ENCODE data around the gene SPACA6.

DNA sequence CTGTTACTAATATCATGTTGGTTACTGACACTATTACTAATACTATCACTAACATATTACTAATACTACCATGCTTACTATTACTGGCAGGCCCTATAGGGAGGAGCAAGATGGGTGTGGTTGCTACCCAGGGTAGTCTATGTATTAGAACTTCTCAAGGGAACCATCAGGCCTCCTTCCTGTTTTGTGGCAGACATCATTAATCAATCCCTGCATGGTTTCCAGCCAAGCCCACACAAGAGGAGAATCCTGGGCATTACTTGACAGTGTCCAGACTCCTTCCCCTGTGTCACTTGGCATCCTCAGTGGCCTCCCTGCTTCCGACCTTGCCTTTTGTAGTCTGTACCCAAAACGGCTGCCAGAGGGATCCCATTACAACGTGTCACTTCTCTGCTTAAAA is 21.7 kb downstream of the SPACA6 start:
- TF ChIP-seq EZH2phosphoT487 (IDR thresholded peaks at IDR 0.05; ENCODE audit: borderline replicate concordance), result no peak
- TF ChIP-seq, protein P1, sequence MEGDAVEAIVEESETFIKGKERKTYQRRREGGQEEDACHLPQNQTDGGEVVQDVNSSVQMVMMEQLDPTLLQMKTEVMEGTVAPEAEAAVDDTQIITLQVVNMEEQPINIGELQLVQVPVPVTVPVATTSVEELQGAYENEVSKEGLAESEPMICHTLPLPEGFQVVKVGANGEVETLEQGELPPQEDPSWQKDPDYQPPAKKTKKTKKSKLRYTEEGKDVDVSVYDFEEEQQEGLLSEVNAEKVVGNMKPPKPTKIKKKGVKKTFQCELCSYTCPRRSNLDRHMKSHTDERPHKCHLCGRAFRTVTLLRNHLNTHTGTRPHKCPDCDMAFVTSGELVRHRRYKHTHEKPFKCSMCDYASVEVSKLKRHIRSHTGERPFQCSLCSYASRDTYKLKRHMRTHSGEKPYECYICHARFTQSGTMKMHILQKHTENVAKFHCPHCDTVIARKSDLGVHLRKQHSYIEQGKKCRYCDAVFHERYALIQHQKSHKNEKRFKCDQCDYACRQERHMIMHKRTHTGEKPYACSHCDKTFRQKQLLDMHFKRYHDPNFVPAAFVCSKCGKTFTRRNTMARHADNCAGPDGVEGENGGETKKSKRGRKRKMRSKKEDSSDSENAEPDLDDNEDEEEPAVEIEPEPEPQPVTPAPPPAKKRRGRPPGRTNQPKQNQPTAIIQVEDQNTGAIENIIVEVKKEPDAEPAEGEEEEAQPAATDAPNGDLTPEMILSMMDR (conservative IDR thresholded peaks at IDR 0.05; ENCODE audit: low read length), result no peak
